Measurements from ENCODE around the gene ALCAM.

- TF ChIP-seq POLR2A (IDR thresholded peaks at IDR 0.05; ENCODE audit: control extremely low read depth in 1 of 2, low read depth in 2 of 2, low read length in 2 of 2) (no peak), MAX (IDR thresholded peaks at IDR 0.05) (no peak), JUND (IDR thresholded peaks at IDR 0.05; ENCODE audit: low read length) (no peak), CTCF (IDR thresholded peaks at IDR 0.05; ENCODE audit: control extremely low read depth in 1 of 3, insufficient read depth in 1 of 3, low read depth in 1 of 3, low read length in 3 of 3) (no peak), POLR2AphosphoS5 (IDR thresholded peaks at IDR 0.05; ENCODE audit: low read depth, low read length) (no peak), SIX5 (IDR thresholded peaks at IDR 0.05; ENCODE audit: low read depth, low read length) (no peak), SRF (IDR thresholded peaks at IDR 0.05; ENCODE audit: low read depth, low read length) (no peak), EZH2 (IDR thresholded peaks at IDR 0.05; ENCODE audit: low read depth, low read length, severe bottlenecking) (no peak)
These were observed 175.7 kb downstream of the ALCAM start for GRCh38 chr3:105542282-105543019.

Data from H1 (cell line).